BJ (cell line): ENCODE measurements around the gene PSTK. TPM values are rescaled to one million over a fixed set of nuclear protein-coding genes. Genes with fewer than 3 reads are reported as not detected.

Source experiments
- CTCF ChIA-PET: fragments of 350-600 bp; formaldehyde crosslinking; extraction: SDS; loops from one replicate; lab custom pipeline; 2021; ENCODE audit warnings: antibody characterized with exemption, inconsistent platforms; lab: Yijun Ruan, JAX
- POLR2A ChIA-PET: fragments of 300-600 bp; sonication (Branson Sonifier 250); formaldehyde crosslinking; extraction: SDS; loops from one replicate; lab custom pipeline; 2021; ENCODE audit warnings: antibody characterized with exemption; lab: Charles Lee
- DNase-seq: peaks from one replicate; pipeline ENCODE4 v3.0.0-alpha.2; 2011; ENCODE audit warnings: low read depth
- H3K27me3 ChIP-seq: 2 replicates; pipeline ENCODE4 v1.6.0; 2011; ENCODE audit warnings: low read length; ENCODE audit not compliant: control insufficient read depth, insufficient read depth
- H3K36me3 ChIP-seq: 2 replicates; pipeline ENCODE4 v1.5.1; 2011; ENCODE audit warnings: low read length; ENCODE audit not compliant: control insufficient read depth, insufficient read depth
- H3K4me3 ChIP-seq: 2 replicates; pipeline ENCODE4 v1.5.1; 2011; ENCODE audit warnings: low read depth, mild to moderate bottlenecking, control low read depth, low read length
- CTCF ChIP-seq: IDR thresholded peaks from 2 replicates; pipeline ENCODE4 v1.5.1; 2011; ENCODE audit warnings: low read depth, mild to moderate bottlenecking, control low read depth, inconsistent platforms, low read length, moderate library complexity; ENCODE audit not compliant: insufficient read depth
- polyA plus RNA-seq: library from polyadenylated mRNA; depleted of rRNA; stranded (reverse); fragments of >200 nt; gene quantifications from 2 replicates; pipeline ENCODE4 v1.2.3, GENCODE V29; 2011

The PSTK gene
- polyA plus RNA-seq, 1 experiment: 3.0 TPM

- DNase-seq: no peak
- Histone ChIP-seq H3K4me3 (no peak overlapping the region), H3K27me3 (no peaks in the 10 kb centered on the region), H3K36me3 (no peaks in the 10 kb centered on the region)
- ChIA-PET CTCF (no interaction called here), POLR2A (no interaction called here)
- TF ChIP-seq CTCF: no peak
Observed at GRCh38 chr10:122962405-122962804, 17.8 kb upstream of the PSTK start.

- ChIA-PET CTCF (interaction anchor here (1.5 kb wide), 1 partner anchor 13 kb away, joined by 5 read pairs; the partner anchor contains the start of gene PSTK), POLR2A (no interaction called here)
- TF ChIP-seq CTCF: no peak
Observed at GRCh38 chr10:122966879-122967278, 13.3 kb upstream of the PSTK start.

GRCh38 chr10:122968698-122969097 lies 11.5 kb upstream of the PSTK start:
- Histone ChIP-seq H3K27me3 (no peaks in the 10 kb centered on the region; the same call in 1 of the 2 replicates), H3K36me3 (no peaks in the 10 kb centered on the region), H3K4me3 (no peak overlapping the region)
- no peak for DNase-seq
- CTCF ChIA-PET: interaction anchor here (0.7 to 3.7 kb wide), 2 partner anchors 12 to 177 kb away, joined by 3 to 17 read pairs; partner anchors contain the start of gene PSTK
- no peak for TF ChIP-seq CTCF
- POLR2A ChIA-PET: no interaction called here

More at GRCh38 chr10:122966879-122967278, 13.3 kb upstream of the PSTK start:
- Histone ChIP-seq H3K27me3 (no peaks in the 10 kb centered on the region), H3K4me3 (no peak overlapping the region), H3K36me3 (no peaks in the 10 kb centered on the region)
- no peak for DNase-seq

- Histone ChIP-seq H3K36me3 (no peaks in the 10 kb centered on the region), H3K27me3 (no peaks in the 10 kb centered on the region; the same call in 1 of the 2 replicates), H3K4me3 (no peak overlapping the region)
- ChIA-PET POLR2A (no interaction called here), CTCF (no interaction called here)
- DNase-seq: no peak
- TF ChIP-seq CTCF: no peak
Observed at GRCh38 chr10:122974023-122974422, 6.2 kb upstream of the PSTK start.

GRCh38 chr10:122974543-122975064 lies 5.6 kb upstream of the PSTK start:
- POLR2A ChIA-PET: no interaction called here
- no peak for DNase-seq
- Histone ChIP-seq H3K36me3 (no peaks in the 10 kb centered on the region), H3K4me3 (no peak overlapping the region), H3K27me3 (no peaks in the 10 kb centered on the region; the same call in 1 of the 2 replicates)
- CTCF ChIA-PET: no interaction called here
- no peak for TF ChIP-seq CTCF
